ENCODE data around the gene SFMBT2. TPM values are rescaled to one million over a fixed set of nuclear protein-coding genes. Genes with fewer than 3 reads are reported as not detected.

The SFMBT2 gene
- total and polyA plus RNA-seq, 10 of the 15 experiments (the other 5 are each of a cell fraction or from before 2014, with no cell fraction given): 2.8 to 29.6 (median 15.1) TPM

DNA sequence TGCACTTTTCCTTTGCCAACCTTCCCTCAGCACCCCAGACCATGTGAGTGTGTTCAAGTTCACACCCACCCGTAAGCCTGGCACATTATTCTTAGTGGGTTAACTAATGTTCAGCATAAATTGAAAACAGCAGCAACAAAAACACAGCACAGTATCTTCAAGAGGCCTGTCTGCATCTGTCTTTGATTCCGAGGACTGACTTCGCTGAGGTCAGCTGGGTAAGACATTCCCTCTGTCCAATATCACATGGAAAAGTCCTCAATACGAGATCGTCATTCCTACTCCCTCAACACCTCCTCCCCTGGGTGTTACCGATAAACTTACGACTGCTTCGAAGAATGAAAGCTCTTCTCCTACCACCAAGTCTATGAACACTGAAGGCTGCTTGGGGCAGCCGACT lies 218.8 kb downstream of the SFMBT2 start:
- H3K36me3 ChIP-seq (ENCODE audit: control insufficient read depth in 2 of 2, insufficient read depth in 2 of 2, low read length in 1 of 2): peaks cover 17 to 38% of the 10 kb centered on the region in 2 experiments
- intact Hi-C loops (cut with micrococcal nuclease; ENCODE audit: unreplicated experiment): no loop called here
- no peak overlapping the region for H3K27ac ChIP-seq (ENCODE audit: control insufficient read depth, insufficient read depth)
- TF ChIP-seq, protein P1, sequence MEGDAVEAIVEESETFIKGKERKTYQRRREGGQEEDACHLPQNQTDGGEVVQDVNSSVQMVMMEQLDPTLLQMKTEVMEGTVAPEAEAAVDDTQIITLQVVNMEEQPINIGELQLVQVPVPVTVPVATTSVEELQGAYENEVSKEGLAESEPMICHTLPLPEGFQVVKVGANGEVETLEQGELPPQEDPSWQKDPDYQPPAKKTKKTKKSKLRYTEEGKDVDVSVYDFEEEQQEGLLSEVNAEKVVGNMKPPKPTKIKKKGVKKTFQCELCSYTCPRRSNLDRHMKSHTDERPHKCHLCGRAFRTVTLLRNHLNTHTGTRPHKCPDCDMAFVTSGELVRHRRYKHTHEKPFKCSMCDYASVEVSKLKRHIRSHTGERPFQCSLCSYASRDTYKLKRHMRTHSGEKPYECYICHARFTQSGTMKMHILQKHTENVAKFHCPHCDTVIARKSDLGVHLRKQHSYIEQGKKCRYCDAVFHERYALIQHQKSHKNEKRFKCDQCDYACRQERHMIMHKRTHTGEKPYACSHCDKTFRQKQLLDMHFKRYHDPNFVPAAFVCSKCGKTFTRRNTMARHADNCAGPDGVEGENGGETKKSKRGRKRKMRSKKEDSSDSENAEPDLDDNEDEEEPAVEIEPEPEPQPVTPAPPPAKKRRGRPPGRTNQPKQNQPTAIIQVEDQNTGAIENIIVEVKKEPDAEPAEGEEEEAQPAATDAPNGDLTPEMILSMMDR (IDR thresholded peaks at IDR 0.05 in 2 of 3, conservative IDR thresholded peaks at IDR 0.05 in 1 of 3; ENCODE audit: control insufficient read depth in 2 of 3, extremely low read depth in 1 of 3, insufficient read depth in 1 of 3, low read depth in 3 of 3, low read length in 3 of 3): no peak
- TF ChIP-seq LARP7 (IDR thresholded peaks at IDR 0.05) (no peak), CEBPB (IDR thresholded peaks at IDR 0.05; ENCODE audit: borderline replicate concordance in 1 of 2, low read depth in 2 of 2, low read length in 2 of 2) (no peak), MEF2B (IDR thresholded peaks at IDR 0.05; ENCODE audit: partially characterized antibody, poor library complexity, severe bottlenecking) (no peak), MEF2A (IDR thresholded peaks at IDR 0.05; ENCODE audit: insufficient read depth, low read depth, low read length) (no peak), NR2F1 (conservative IDR thresholded peaks at IDR 0.05) (no peak), ELK1 (IDR thresholded peaks at IDR 0.05; ENCODE audit: low read depth, low read length) (no peak), NBN (IDR thresholded peaks at IDR 0.05) (no peak), POLR2AphosphoS2 (IDR thresholded peaks at IDR 0.05; ENCODE audit: low read depth, low read length) (no peak), SMAD1 (IDR thresholded peaks at IDR 0.05; ENCODE audit: low read depth, partially characterized antibody) (no peak), MTA2 (IDR thresholded peaks at IDR 0.05; ENCODE audit: low read depth) (no peak), ZNF207 (IDR thresholded peaks at IDR 0.05; ENCODE audit: borderline replicate concordance) (no peak), RB1 (IDR thresholded peaks at IDR 0.05; ENCODE audit: borderline replicate concordance) (no peak)
- TF ChIP-seq, protein P2, sequence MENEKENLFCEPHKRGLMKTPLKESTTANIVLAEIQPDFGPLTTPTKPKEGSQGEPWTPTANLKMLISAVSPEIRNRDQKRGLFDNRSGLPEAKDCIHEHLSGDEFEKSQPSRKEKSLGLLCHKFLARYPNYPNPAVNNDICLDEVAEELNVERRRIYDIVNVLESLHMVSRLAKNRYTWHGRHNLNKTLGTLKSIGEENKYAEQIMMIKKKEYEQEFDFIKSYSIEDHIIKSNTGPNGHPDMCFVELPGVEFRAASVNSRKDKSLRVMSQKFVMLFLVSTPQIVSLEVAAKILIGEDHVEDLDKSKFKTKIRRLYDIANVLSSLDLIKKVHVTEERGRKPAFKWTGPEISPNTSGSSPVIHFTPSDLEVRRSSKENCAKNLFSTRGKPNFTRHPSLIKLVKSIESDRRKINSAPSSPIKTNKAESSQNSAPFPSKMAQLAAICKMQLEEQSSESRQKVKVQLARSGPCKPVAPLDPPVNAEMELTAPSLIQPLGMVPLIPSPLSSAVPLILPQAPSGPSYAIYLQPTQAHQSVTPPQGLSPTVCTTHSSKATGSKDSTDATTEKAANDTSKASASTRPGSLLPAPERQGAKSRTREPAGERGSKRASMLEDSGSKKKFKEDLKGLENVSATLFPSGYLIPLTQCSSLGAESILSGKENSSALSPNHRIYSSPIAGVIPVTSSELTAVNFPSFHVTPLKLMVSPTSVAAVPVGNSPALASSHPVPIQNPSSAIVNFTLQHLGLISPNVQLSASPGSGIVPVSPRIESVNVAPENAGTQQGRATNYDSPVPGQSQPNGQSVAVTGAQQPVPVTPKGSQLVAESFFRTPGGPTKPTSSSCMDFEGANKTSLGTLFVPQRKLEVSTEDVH (IDR thresholded peaks at IDR 0.05; ENCODE audit: low read depth, partially characterized antibody): no peak
- ChIA-PET RAD21 (ENCODE audit: unreplicated experiment) (no interaction called here), POLR2A (no interaction called here), CTCF (no interaction called here), SMC1A (ENCODE audit: uncharacterized antibody, unreplicated experiment) (no interaction called here)
- ATAC-seq (no peak), FAIRE-seq (no peak), DNase-seq (ENCODE audit: low read depth, low spot score) (no peak)
- no TSS peak for BruUV-seq (replicated peaks)
- H3K4me1 ChIP-seq (ENCODE audit: control insufficient read depth, insufficient read depth, low read length): peaks cover 9% of the 10 kb centered on the region
- no peaks in the 10 kb centered on the region for H3K79me2 ChIP-seq (ENCODE audit: control insufficient read depth, insufficient read depth, low read length)
- H3K4me3 ChIP-seq: no peak overlapping the region
- no peak overlapping the region for H2AFZ ChIP-seq (ENCODE audit: control insufficient read depth, low read depth, low read length)
- no peaks in the 10 kb centered on the region for H3K27me3 ChIP-seq (replicated peaks in 1 of 2; ENCODE audit: control insufficient read depth in 2 of 2, insufficient read depth in 2 of 2, low read length in 1 of 2)
- no peak overlapping the region for H3K4me2 ChIP-seq (ENCODE audit: control insufficient read depth, insufficient read depth)
- H4K20me1 ChIP-seq (ENCODE audit: control insufficient read depth, insufficient read depth): no peaks in the 10 kb centered on the region
- in situ Hi-C loops (cut with MboI): no loop called here
- no peak overlapping the region for H3K9ac ChIP-seq (ENCODE audit: control insufficient read depth, insufficient read depth, low read length)
- WGBS (ENCODE audit: insufficient coverage, insufficient replicate concordance, low lambda C conversion rate, missing lambda C conversion rate): 99% methylated on average over 9 of the region's 9 CpGs
- no peaks in the 10 kb centered on the region; the same call in 1 of the 3 replicates for H3K9me3 ChIP-seq (replicated peaks; ENCODE audit: control insufficient read depth, insufficient read depth, low read length)
